Aorta (tissue), 5 donors: ENCODE measurements around the gene LIX1L. TPM values are rescaled to one million over a fixed set of nuclear protein-coding genes. Genes with fewer than 3 reads are reported as not detected.

Source experiments
- ATAC-seq: fragments of 200-7000 bp; cut with Tn5 transposase; one replicate; pipeline ENCODE4 v1.9.1; 2022; ENCODE audit warnings: moderate library complexity; ENCODE audit not compliant: low FRiP score
- DNase-seq, 2 donors: peaks; one replicate each; pipeline ENCODE4 v3.0.0-alpha.2; 2020
- H3K27ac ChIP-seq, 2 donors: one replicate each; pipeline ENCODE4 v1.5.1; 2013; ENCODE audit warnings: low read length in 2 of 2, mild to moderate bottlenecking in 2 of 2, moderate library complexity in 2 of 2, control low read depth in 1 of 2, inconsistent platforms in 1 of 2, low read depth in 1 of 2
- H3K27me3 ChIP-seq, 2 donors: one replicate each; pipeline ENCODE4 v1.6.1; 2013; ENCODE audit warnings: control low read depth in 1 of 2, low read length in 1 of 2, mild to moderate bottlenecking in 1 of 2, moderate library complexity in 1 of 2; ENCODE audit not compliant: insufficient read depth in 2 of 2, control insufficient read depth in 1 of 2
- H3K36me3 ChIP-seq, 2 donors: one replicate each; pipeline ENCODE4 v1.6.1; 2013; ENCODE audit warnings: control low read depth in 1 of 2, low read length in 1 of 2, mild to moderate bottlenecking in 1 of 2; ENCODE audit not compliant: insufficient read depth in 2 of 2, control insufficient read depth in 1 of 2
- H3K4me1 ChIP-seq, 2 donors: one replicate each; pipeline ENCODE4 v1.6.1; 2013; ENCODE audit warnings: low read length in 2 of 2, control low read depth in 1 of 2, mild to moderate bottlenecking in 1 of 2, moderate library complexity in 1 of 2; ENCODE audit not compliant: insufficient read depth in 2 of 2, control insufficient read depth in 1 of 2
- H3K4me3 ChIP-seq, 2 donors: one replicate each; pipeline ENCODE4 v1.5.1; 2013; ENCODE audit warnings: low read length in 2 of 2, control low read depth in 1 of 2, mild to moderate bottlenecking in 1 of 2
- H3K9me3 ChIP-seq: one replicate; pipeline ENCODE4 v1.6.1; 2013; ENCODE audit warnings: mild to moderate bottlenecking, low read length; ENCODE audit not compliant: control insufficient read depth
- WGBS, 2 donors: extraction: QIAGEN DNeasy Blood & Tissue Kit; methylation state at CpG; one replicate each; pipeline ENCODE4 v1.1.7; 2013; 5-methylcytosine and 5-hydroxymethylcytosine counted together
- intact Hi-C, 2 donors: fragments of 100-400 bp; cut with DNase I; formaldehyde crosslinking; loops; one replicate each; pipeline versions ENCODE4 v1.14.2 to v1.15.0; 2022
- polyA plus RNA-seq, 2 donors: library from polyadenylated mRNA; stranded (reverse); fragments of 200-250 nt; gene quantifications; one replicate each; pipeline ENCODE4 v1.2.3, GENCODE V29; 2013
- total RNA-seq, 2 donors: library from RNA; stranded (reverse); fragmentation: NEBNext Ultra II Directional; extraction: Animal tissue kit (Norgen Biotek cat#: 25700); gene quantifications; one replicate each; pipeline ENCODE4 v1.2.1, GENCODE V29; 2021
- donor health status: healthy with polysubstance abuse.
- donor health status: Bipolar disorder and iron deficiency.
- donor health status: DM: no; HTN: no; CAD: no.
- donor health status: DM: no; HTN: no; CAD: no.
- donor health status: DM: yes; HTN: yes; CAD: no.

Gene LIX1L
- total and polyA plus RNA-seq, 4 donors = 18.0 to 60.0 (median 41.3) TPM

- H3K36me3 ChIP-seq = peaks cover 0 to 4% of the 10 kb centered on the region in 2 donors
- H3K27me3 ChIP-seq = no peaks in the 10 kb centered on the region
- DNase-seq (no peak), ATAC-seq (no peak)
- intact Hi-C loops = no loop called here
- H3K4me1 ChIP-seq = peaks cover 0 to 14% of the 10 kb centered on the region in 2 donors
- H3K9me3 ChIP-seq = no peaks in the 10 kb centered on the region
- no peak overlapping the region for H3K4me3 ChIP-seq
- no peak overlapping the region for H3K27ac ChIP-seq
- 76 to 84% methylated on average over 5 of the region's 5 CpGs for WGBS, 2 donors
These were observed 31.0 kb upstream of the LIX1L start for GRCh38 chr1:145988773-145989172.

- intact Hi-C loops = no loop called here
- peaks cover 0 to 6% of the 10 kb centered on the region in 2 donors for H3K4me1 ChIP-seq
- H3K36me3 ChIP-seq = no peaks in the 10 kb centered on the region
- no peak overlapping the region for H3K27ac ChIP-seq
- H3K27me3 ChIP-seq = no peaks in the 10 kb centered on the region
- WGBS, 2 donors = 100% methylated on average over 1 of the region's 1 CpG
- no peak overlapping the region for H3K4me3 ChIP-seq
- ATAC-seq = no peak
- H3K9me3 ChIP-seq = no peaks in the 10 kb centered on the region
- DNase-seq = no peak
These were observed 30.1 kb upstream of the LIX1L start for GRCh38 chr1:145987926-145988325.

- Histone ChIP-seq H3K27ac (no peak overlapping the region), H3K4me3 (no peak overlapping the region), H3K9me3 (no peaks in the 10 kb centered on the region), H3K27me3 (no peaks in the 10 kb centered on the region), H3K36me3 (no peaks in the 10 kb centered on the region), H3K4me1 (peaks cover 0 to 3% of the 10 kb centered on the region in 2 donors)
- no peak for ATAC-seq
- 97 to 99% methylated on average over 6 of the region's 6 CpGs for WGBS, 2 donors
- no peak for DNase-seq
- intact Hi-C loops = no loop called here
These were observed 28.7 kb upstream of the LIX1L start for GRCh38 chr1:145986551-145986950.

GRCh38 chr1:145985502-145986439 lies 28.0 kb upstream of the LIX1L start:
- ATAC-seq (peak; percentile 12), DNase-seq (peak in 1 of 2 donors; percentile 71)
- no peaks in the 10 kb centered on the region for H3K27me3 ChIP-seq
- no peaks in the 10 kb centered on the region for H3K36me3 ChIP-seq
- H3K27ac ChIP-seq = peak overlapping the region; percentile 42 to 65
- intact Hi-C loops = no loop called here
- no peak overlapping the region for H3K4me3 ChIP-seq
- H3K4me1 ChIP-seq = peaks cover under 1 to 3% of the 10 kb centered on the region in 2 donors
- H3K9me3 ChIP-seq = no peaks in the 10 kb centered on the region
- 68 to 69% methylated on average over 15 of the region's 15 CpGs for WGBS, 2 donors

- peak overlapping the region in 1 of 2 donors; percentile 82 for H3K27ac ChIP-seq
- no peaks in the 10 kb centered on the region for H3K27me3 ChIP-seq
- WGBS, 2 donors = 70 to 82% methylated on average over 2 of the region's 2 CpGs
- no peaks in the 10 kb centered on the region for H3K36me3 ChIP-seq
- no peak for ATAC-seq
- no peak overlapping the region for H3K4me3 ChIP-seq
- no peak for DNase-seq
- intact Hi-C loops = no loop called here
- H3K4me1 ChIP-seq = peaks cover 3 to 7% of the 10 kb centered on the region in 2 donors
- H3K9me3 ChIP-seq = no peaks in the 10 kb centered on the region
These were observed 27.3 kb upstream of the LIX1L start for GRCh38 chr1:145985129-145985501.

- DNase-seq (no peak), ATAC-seq (no peak)
- Histone ChIP-seq H3K9me3 (no peaks in the 10 kb centered on the region), H3K4me3 (no peak overlapping the region), H3K36me3 (no peaks in the 10 kb centered on the region), H3K4me1 (peaks cover 6 to 7% of the 10 kb centered on the region in 2 donors), H3K27me3 (no peaks in the 10 kb centered on the region), H3K27ac (peak overlapping the region; percentile 18 to 46)
- 91 to 95% methylated on average over 12 of the region's 12 CpGs for WGBS, 2 donors
- intact Hi-C loops = loop anchor here in 1 of 2 donors (2.0 kb wide), 1 partner anchor 13 kb away; the partner anchor contains the start of gene TXNIP
These were observed 26.4 kb upstream of the LIX1L start for GRCh38 chr1:145983960-145984830.

- ATAC-seq (no peak), DNase-seq (no peak)
- no peaks in the 10 kb centered on the region for H3K36me3 ChIP-seq
- H3K4me1 ChIP-seq = peaks cover 6 to 8% of the 10 kb centered on the region in 2 donors
- intact Hi-C loops = loop anchor here in 1 of 2 donors (2.0 kb wide), 1 partner anchor 14 kb away; the partner anchor contains the start of gene TXNIP
- H3K4me3 ChIP-seq = no peak overlapping the region
- no peaks in the 10 kb centered on the region for H3K9me3 ChIP-seq
- H3K27me3 ChIP-seq = no peaks in the 10 kb centered on the region
- peak overlapping the region in 1 of 2 donors; percentile 90 for H3K27ac ChIP-seq
- 73 to 76% methylated on average over 1 of the region's 1 CpG for WGBS, 2 donors
These were observed 25.4 kb upstream of the LIX1L start for GRCh38 chr1:145983206-145983675.

- H3K36me3 ChIP-seq = no peaks in the 10 kb centered on the region
- intact Hi-C loops = loop anchor here in 1 of 2 donors (2.0 kb wide), 1 partner anchor 15 kb away; the partner anchor contains the start of gene TXNIP
- no peaks in the 10 kb centered on the region for H3K27me3 ChIP-seq
- no peak overlapping the region for H3K4me3 ChIP-seq
- no peak for DNase-seq
- H3K27ac ChIP-seq = peak overlapping the region; percentile 50 to 61
- WGBS, 2 donors = 50 to 55% methylated on average over 6 of the region's 6 CpGs
- H3K9me3 ChIP-seq = no peaks in the 10 kb centered on the region
- no peak for ATAC-seq
- peaks cover 6 to 14% of the 10 kb centered on the region in 2 donors for H3K4me1 ChIP-seq
These were observed 24.4 kb upstream of the LIX1L start for GRCh38 chr1:145982010-145982723.
